Breast epithelium (tissue), 3 donors: ENCODE results near the gene ATP6V1C2.

Experiments used
- CTCF ChIP-seq, 3 donors: fragments of 450-650 bp; IDR thresholded peaks; one replicate each; pipeline ENCODE4 v1.5.1; 2016 to 2017; ENCODE audit warnings: antibody characterized with exemption in 3 of 3, mild to moderate bottlenecking in 3 of 3, moderate library complexity in 3 of 3
- POLR2AphosphoS5 ChIP-seq, 3 donors: sonication (generic); formaldehyde crosslinking; IDR thresholded peaks; one replicate each; pipeline ENCODE4 v1.6.1; 2017; ENCODE audit warnings: antibody characterized with exemption in 3 of 3

GRCh38 chr2:10741139-10741538 lies 19.7 kb downstream of the ATP6V1C2 start:
- TF ChIP-seq CTCF (IDR thresholded peaks at IDR 0.05) (no peak), POLR2AphosphoS5 (IDR thresholded peaks at IDR 0.05) (no peak)
